Mucosa of stomach (tissue), 1 donor: ENCODE results near the gene FILIP1.

Experiments used
- H3K27me3 ChIP-seq: one replicate; pipeline ENCODE4 v1.7.0; 2013; ENCODE audit warnings: mild to moderate bottlenecking, low read length; ENCODE audit not compliant: control insufficient read depth, insufficient read depth
- H3K36me3 ChIP-seq: one replicate; pipeline ENCODE4 v1.7.0; 2013; ENCODE audit warnings: low read length; ENCODE audit not compliant: control insufficient read depth, insufficient read depth
- H3K4me1 ChIP-seq: one replicate; pipeline ENCODE4 v1.7.0; 2013; ENCODE audit warnings: mild to moderate bottlenecking, low read length; ENCODE audit not compliant: control insufficient read depth, insufficient read depth
- H3K4me3 ChIP-seq: one replicate; pipeline ENCODE4 v1.7.0; 2013; ENCODE audit warnings: low read length
- H3K9ac ChIP-seq: one replicate; pipeline ENCODE4 v1.7.0; 2013; ENCODE audit warnings: mild to moderate bottlenecking, low read length, moderate library complexity
- H3K9me3 ChIP-seq: one replicate; pipeline ENCODE4 v1.7.0; 2013; ENCODE audit warnings: mild to moderate bottlenecking, low read length, moderate library complexity; ENCODE audit not compliant: control insufficient read depth
- donor health status: Pancreatic carcinoma.

Gene FILIP1

GRCh38 chr6:75273009-75273408 is 220.6 kb downstream of the FILIP1 start:
- Histone ChIP-seq H3K9ac (no peak overlapping the region), H3K9me3 (no peaks in the 10 kb centered on the region), H3K4me1 (peaks cover 19% of the 10 kb centered on the region), H3K27me3 (no peaks in the 10 kb centered on the region), H3K4me3 (no peak overlapping the region), H3K36me3 (no peaks in the 10 kb centered on the region)

GRCh38 chr6:75272145-75272840 is 221.3 kb downstream of the FILIP1 start:
- Histone ChIP-seq H3K4me3 (no peak overlapping the region), H3K27me3 (no peaks in the 10 kb centered on the region), H3K36me3 (no peaks in the 10 kb centered on the region), H3K9ac (no peak overlapping the region), H3K9me3 (no peaks in the 10 kb centered on the region), H3K4me1 (peaks cover 15% of the 10 kb centered on the region)

- Histone ChIP-seq H3K4me1 (peaks cover 14% of the 10 kb centered on the region), H3K9ac (no peak overlapping the region), H3K4me3 (no peak overlapping the region), H3K27me3 (no peaks in the 10 kb centered on the region), H3K36me3 (no peaks in the 10 kb centered on the region), H3K9me3 (no peaks in the 10 kb centered on the region)
These were observed 224.6 kb downstream of the FILIP1 start for GRCh38 chr6:75268988-75269354.

GRCh38 chr6:75268121-75268987 is 225.2 kb downstream of the FILIP1 start:
- H3K4me3 ChIP-seq: no peak overlapping the region
- H3K27me3 ChIP-seq: no peaks in the 10 kb centered on the region
- peaks cover 14% of the 10 kb centered on the region for H3K4me1 ChIP-seq
- no peak overlapping the region for H3K9ac ChIP-seq
- H3K9me3 ChIP-seq: no peaks in the 10 kb centered on the region
- no peaks in the 10 kb centered on the region for H3K36me3 ChIP-seq

- no peaks in the 10 kb centered on the region for H3K9me3 ChIP-seq
- no peak overlapping the region for H3K9ac ChIP-seq
- H3K4me1 ChIP-seq: peaks cover 8% of the 10 kb centered on the region
- H3K36me3 ChIP-seq: no peaks in the 10 kb centered on the region
- no peaks in the 10 kb centered on the region for H3K27me3 ChIP-seq
- H3K4me3 ChIP-seq: no peak overlapping the region
These were observed 226.1 kb downstream of the FILIP1 start for GRCh38 chr6:75267461-75267860.

- Histone ChIP-seq H3K9ac (no peak overlapping the region), H3K4me1 (peaks cover 7% of the 10 kb centered on the region)
These were observed 226.8 kb downstream of the FILIP1 start for GRCh38 chr6:75266716-75267291.

GRCh38 chr6:75263401-75263750 is 230.2 kb downstream of the FILIP1 start:
- Histone ChIP-seq H3K9ac (no peak overlapping the region), H3K36me3 (peaks cover 5% of the 10 kb centered on the region), H3K4me3 (no peak overlapping the region), H3K27me3 (no peaks in the 10 kb centered on the region), H3K9me3 (no peaks in the 10 kb centered on the region), H3K4me1 (peaks cover 4% of the 10 kb centered on the region)

More at GRCh38 chr6:75266716-75267291, 226.8 kb downstream of the FILIP1 start:
- no peaks in the 10 kb centered on the region for H3K9me3 ChIP-seq
- H3K27me3 ChIP-seq: no peaks in the 10 kb centered on the region
- H3K36me3 ChIP-seq: no peaks in the 10 kb centered on the region
- H3K4me3 ChIP-seq: no peak overlapping the region

- H3K36me3 ChIP-seq: peaks cover 5% of the 10 kb centered on the region
These were observed 230.7 kb downstream of the FILIP1 start for GRCh38 chr6:75262716-75263400.

GRCh38 chr6:75261299-75261698 is 232.3 kb downstream of the FILIP1 start:
- no peak overlapping the region for H3K4me3 ChIP-seq
- peaks cover 5% of the 10 kb centered on the region for H3K36me3 ChIP-seq

More at GRCh38 chr6:75262716-75263400, 230.7 kb downstream of the FILIP1 start:
- Histone ChIP-seq H3K4me3 (no peak overlapping the region), H3K9me3 (no peaks in the 10 kb centered on the region), H3K27me3 (no peaks in the 10 kb centered on the region), H3K4me1 (no peaks in the 10 kb centered on the region), H3K9ac (no peak overlapping the region)

GRCh38 chr6:75257343-75258087 is 236.1 kb downstream of the FILIP1 start:
- Histone ChIP-seq H3K9ac (no peak overlapping the region), H3K27me3 (no peaks in the 10 kb centered on the region), H3K9me3 (no peaks in the 10 kb centered on the region), H3K36me3 (peaks cover 5% of the 10 kb centered on the region), H3K4me3 (no peak overlapping the region), H3K4me1 (no peaks in the 10 kb centered on the region)

More at GRCh38 chr6:75261299-75261698, 232.3 kb downstream of the FILIP1 start:
- H3K9ac ChIP-seq: no peak overlapping the region
- no peaks in the 10 kb centered on the region for H3K27me3 ChIP-seq
- H3K9me3 ChIP-seq: no peaks in the 10 kb centered on the region
- H3K4me1 ChIP-seq: no peaks in the 10 kb centered on the region

GRCh38 chr6:75250552-75250951 is 243.0 kb downstream of the FILIP1 start:
- Histone ChIP-seq H3K27me3 (no peaks in the 10 kb centered on the region), H3K36me3 (no peaks in the 10 kb centered on the region), H3K4me3 (no peak overlapping the region), H3K9me3 (no peaks in the 10 kb centered on the region), H3K4me1 (no peaks in the 10 kb centered on the region), H3K9ac (no peak overlapping the region)
